ENCODE data around the gene CCR9. TPM values are rescaled to one million over a fixed set of nuclear protein-coding genes. Genes with fewer than 3 reads are reported as not detected.

Gene CCR9
- total RNA-seq, 4 donors from 2014 or later: 0.14 to 1.3 TPM; not detected in 2

DNA sequence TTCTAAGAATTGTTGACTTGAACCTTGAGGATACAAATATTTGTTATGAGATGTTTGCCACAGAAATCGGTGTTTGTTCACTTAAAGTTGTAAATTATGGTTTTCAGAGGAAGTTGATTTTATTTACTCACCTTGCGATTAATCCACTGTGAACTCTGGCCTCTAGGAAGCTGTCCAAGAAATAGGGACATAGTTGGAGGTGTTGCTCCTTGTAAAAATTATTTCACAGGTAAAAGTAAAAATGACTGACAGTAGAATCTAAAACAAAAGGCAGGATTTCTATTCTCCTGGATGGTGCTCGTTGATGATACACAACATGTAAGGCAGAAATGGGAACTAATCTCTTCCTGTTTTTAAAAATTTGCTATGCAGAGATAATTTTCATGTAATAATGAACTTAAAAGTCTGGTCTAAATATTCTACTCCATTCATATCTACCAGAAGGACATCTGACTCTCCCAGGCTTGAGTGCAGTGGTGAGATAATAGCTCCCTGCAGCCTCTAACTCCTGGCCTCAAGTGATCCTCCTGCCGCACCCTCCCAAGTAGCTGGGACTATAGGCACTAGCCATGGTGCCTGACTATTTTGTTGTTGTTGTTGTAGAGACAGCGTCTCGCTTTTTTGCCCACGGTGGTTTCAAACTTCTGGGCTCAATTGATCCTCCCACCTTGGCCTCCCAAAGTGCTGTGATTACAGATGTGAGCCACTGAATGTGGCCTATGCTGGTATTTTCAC, 27.4 kb upstream of the CCR9 start:
- Histone ChIP-seq H3K9me3 (peaks cover 0 to 7% of the 10 kb centered on the region in 2 donors), H3K36me3 (no peaks in the 10 kb centered on the region), H3K27me3 (no peaks in the 10 kb centered on the region), H3K4me1 (peaks cover 0 to 11% (median 0%) of the 10 kb centered on the region in 4 donors), H3K27ac (no peak overlapping the region), H3K4me3 (no peak overlapping the region)
- 64 to 71% methylated on average over 6 to 7 of the region's 7 CpGs for WGBS, 2 donors (ENCODE audit: low coverage in 1 of 2)
- TF ChIP-seq POLR2A (IDR thresholded peaks at IDR 0.05) (no peak), EP300 (IDR thresholded peaks at IDR 0.05; ENCODE audit: low read depth) (no peak)
- TF ChIP-seq, protein P1, sequence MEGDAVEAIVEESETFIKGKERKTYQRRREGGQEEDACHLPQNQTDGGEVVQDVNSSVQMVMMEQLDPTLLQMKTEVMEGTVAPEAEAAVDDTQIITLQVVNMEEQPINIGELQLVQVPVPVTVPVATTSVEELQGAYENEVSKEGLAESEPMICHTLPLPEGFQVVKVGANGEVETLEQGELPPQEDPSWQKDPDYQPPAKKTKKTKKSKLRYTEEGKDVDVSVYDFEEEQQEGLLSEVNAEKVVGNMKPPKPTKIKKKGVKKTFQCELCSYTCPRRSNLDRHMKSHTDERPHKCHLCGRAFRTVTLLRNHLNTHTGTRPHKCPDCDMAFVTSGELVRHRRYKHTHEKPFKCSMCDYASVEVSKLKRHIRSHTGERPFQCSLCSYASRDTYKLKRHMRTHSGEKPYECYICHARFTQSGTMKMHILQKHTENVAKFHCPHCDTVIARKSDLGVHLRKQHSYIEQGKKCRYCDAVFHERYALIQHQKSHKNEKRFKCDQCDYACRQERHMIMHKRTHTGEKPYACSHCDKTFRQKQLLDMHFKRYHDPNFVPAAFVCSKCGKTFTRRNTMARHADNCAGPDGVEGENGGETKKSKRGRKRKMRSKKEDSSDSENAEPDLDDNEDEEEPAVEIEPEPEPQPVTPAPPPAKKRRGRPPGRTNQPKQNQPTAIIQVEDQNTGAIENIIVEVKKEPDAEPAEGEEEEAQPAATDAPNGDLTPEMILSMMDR (IDR thresholded peaks at IDR 0.05): no peak
- intact Hi-C loops (cut with DNase I; ENCODE audit: low total_unique reads) (no loop called here), in situ Hi-C loops (cut with MboI; ENCODE audit: low pct_ligation_motif_present in 1 of 4, low pct_unique_long_range_greater_than_20kb in 1 of 4, low sequenced_read_pairs in 3 of 4) (no loop called here)
- no peak for DNase-seq

DNA sequence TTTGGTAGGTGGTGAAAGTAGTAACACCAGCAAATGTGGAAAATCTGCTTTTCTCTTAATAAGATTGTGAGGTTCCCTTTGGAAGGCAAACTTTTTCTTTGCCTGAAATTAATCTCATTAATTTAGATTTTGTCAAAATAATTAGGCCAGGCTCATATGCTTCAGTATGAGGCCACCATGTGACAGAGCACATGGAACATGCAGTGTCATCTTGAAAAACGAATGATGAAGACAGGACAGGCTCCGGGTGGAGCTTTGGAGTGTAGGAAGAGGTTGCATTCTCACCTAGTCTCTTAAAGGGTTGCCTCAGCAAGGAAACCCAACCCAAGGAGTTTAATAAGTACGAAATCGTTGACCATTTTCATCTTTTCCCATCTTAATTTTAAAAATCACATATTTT, 25.9 kb upstream of the CCR9 start:
- Histone ChIP-seq H3K9me3 (peaks cover 0 to 7% of the 10 kb centered on the region in 2 donors), H3K4me3 (no peak overlapping the region), H3K27ac (no peak overlapping the region), H3K4me1 (peaks cover 0 to 11% (median 0%) of the 10 kb centered on the region in 4 donors), H3K27me3 (no peaks in the 10 kb centered on the region), H3K36me3 (no peaks in the 10 kb centered on the region)
- in situ Hi-C loops (cut with MboI; ENCODE audit: low pct_ligation_motif_present in 1 of 4, low pct_unique_long_range_greater_than_20kb in 1 of 4, low sequenced_read_pairs in 3 of 4) (no loop called here), intact Hi-C loops (cut with DNase I; ENCODE audit: low total_unique reads) (no loop called here)
- TF ChIP-seq POLR2A (IDR thresholded peaks at IDR 0.05) (no peak), EP300 (IDR thresholded peaks at IDR 0.05; ENCODE audit: low read depth) (no peak)
- TF ChIP-seq, protein P1 (IDR thresholded peaks at IDR 0.05): no peak
- no peak for DNase-seq
- WGBS, 2 donors (ENCODE audit: low coverage in 1 of 2): 70 to 79% methylated on average over 4 of the region's 4 CpGs

DNA sequence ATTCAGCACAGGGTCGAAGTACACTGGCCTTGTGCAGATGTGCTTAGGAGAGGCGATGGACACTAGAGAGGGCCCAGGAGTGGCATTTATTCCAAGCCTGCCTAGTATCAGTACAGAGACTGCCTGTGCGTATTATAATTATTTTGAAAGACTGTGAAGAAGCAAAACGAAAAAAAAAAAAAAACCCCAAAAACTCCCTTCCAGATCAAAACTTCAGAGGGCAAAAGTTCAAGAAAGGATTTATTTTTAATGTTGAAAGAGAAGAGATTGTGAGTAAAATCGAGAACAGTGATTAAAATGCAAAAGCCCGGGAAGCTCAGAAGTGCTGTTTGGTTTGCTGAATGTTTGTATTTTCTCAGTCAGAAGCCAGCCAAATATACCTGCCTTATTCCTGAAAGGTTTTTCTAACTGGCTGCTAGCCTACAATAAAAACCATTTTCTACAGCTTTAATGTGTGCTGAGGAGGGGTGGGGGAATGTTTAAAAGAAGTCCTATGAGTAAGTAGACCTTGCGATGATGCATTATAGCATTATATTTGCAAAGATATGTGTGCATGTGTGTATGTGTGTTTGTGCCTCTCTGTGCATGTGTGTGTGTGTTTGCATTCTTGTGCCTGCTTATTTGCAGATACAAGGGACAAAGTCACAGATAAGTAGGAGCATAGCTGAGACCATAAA, 25.2 kb upstream of the CCR9 start:
- in situ Hi-C loops (cut with MboI; ENCODE audit: low pct_ligation_motif_present in 1 of 4, low pct_unique_long_range_greater_than_20kb in 1 of 4, low sequenced_read_pairs in 3 of 4): no loop called here
- H3K4me1 ChIP-seq: peaks cover 0 to 11% (median 0%) of the 10 kb centered on the region in 4 donors
- intact Hi-C loops (cut with DNase I; ENCODE audit: low total_unique reads): no loop called here
- no peak overlapping the region for H3K27ac ChIP-seq
- no peaks in the 10 kb centered on the region for H3K36me3 ChIP-seq
- no peaks in the 10 kb centered on the region for H3K27me3 ChIP-seq
- WGBS, 2 donors (ENCODE audit: low coverage in 1 of 2): 32 to 34% methylated on average over 6 to 7 of the region's 7 CpGs
- peaks cover 0 to 7% of the 10 kb centered on the region in 2 donors for H3K9me3 ChIP-seq
- DNase-seq: no peak
- no peak overlapping the region for H3K4me3 ChIP-seq
- TF ChIP-seq EP300 (IDR thresholded peaks at IDR 0.05; ENCODE audit: low read depth) (no peak), POLR2A (IDR thresholded peaks at IDR 0.05) (no peak), POLR2AphosphoS5 (IDR thresholded peaks at IDR 0.05) (no peak)
- TF ChIP-seq, protein P1 (IDR thresholded peaks at IDR 0.05): no peak

DNA sequence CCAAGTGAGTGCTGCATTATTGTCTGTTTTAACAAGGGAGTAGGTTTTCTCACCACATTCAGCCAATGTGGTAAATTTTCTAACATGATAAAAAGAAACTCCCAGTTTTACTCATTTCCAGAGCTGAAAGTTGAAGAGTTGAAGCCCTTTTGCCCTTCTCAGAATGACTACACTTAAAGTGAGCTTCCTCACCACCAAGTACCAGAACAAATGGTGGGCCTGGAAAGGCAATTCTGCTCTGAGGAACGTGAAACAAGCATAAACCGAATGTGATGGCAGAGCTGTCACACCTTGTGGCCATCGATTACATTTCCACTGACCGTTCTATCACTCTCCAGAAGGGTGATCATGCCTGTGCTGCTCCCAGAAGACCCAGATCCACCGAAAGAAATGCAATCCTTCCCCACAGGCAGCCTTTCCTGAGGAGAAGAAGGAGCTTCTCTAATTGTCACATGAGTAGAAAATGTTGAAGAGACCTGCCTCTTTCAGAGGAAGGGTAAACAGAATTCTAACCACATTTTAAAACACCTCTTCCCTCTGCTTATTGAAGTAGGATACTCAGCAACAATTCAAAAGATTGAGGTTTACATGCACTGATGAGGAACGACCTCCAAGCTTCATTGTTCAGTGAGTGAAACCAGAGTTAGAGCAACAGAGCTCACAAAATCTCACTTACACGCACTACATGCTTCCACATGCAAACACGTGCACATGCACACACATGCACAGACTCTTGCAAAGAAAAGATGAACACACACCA, 21.4 kb upstream of the CCR9 start:
- TF ChIP-seq EP300 (IDR thresholded peaks at IDR 0.05; ENCODE audit: low read depth): no peak
- TF ChIP-seq POLR2A (IDR thresholded peaks at IDR 0.05): no peak
- no peak for TF ChIP-seq POLR2AphosphoS5 (IDR thresholded peaks at IDR 0.05)
- TF ChIP-seq, protein P1 (IDR thresholded peaks at IDR 0.05): no peak
- no peaks in the 10 kb centered on the region for H3K27me3 ChIP-seq
- no peaks in the 10 kb centered on the region for H3K36me3 ChIP-seq
- no peak for DNase-seq
- 61 to 67% methylated on average over 3 to 8 of the region's 8 CpGs for WGBS, 2 donors (ENCODE audit: low coverage in 1 of 2)
- H3K4me3 ChIP-seq: no peak overlapping the region
- no peak overlapping the region for H3K27ac ChIP-seq
- H3K9me3 ChIP-seq: peaks cover 0 to 7% of the 10 kb centered on the region in 2 donors
- intact Hi-C loops (cut with DNase I; ENCODE audit: low total_unique reads): no loop called here
- peaks cover 0 to 11% (median 0%) of the 10 kb centered on the region in 4 donors for H3K4me1 ChIP-seq
- in situ Hi-C loops (cut with MboI; ENCODE audit: low pct_ligation_motif_present in 1 of 4, low pct_unique_long_range_greater_than_20kb in 1 of 4, low sequenced_read_pairs in 3 of 4): no loop called here

Measured in transverse colon (tissue), 4 donors.